ENCODE measurements around the gene IL15RA. TPM values are rescaled to one million over a fixed set of nuclear protein-coding genes. Genes with fewer than 3 reads are reported as not detected.

IL15RA gene
- total and polyA plus RNA-seq, 2 of the 8 experiments (the other 6 are each of a cell fraction or from before 2014, with no cell fraction given), result 1.3 to 1.4 TPM

- Histone ChIP-seq H3K79me2 (ENCODE audit: control insufficient read depth in 1 of 2, insufficient read depth in 2 of 2, low read length in 2 of 2) (no peaks in the 10 kb centered on the region), H3K4me3 (ENCODE audit: extremely low read depth in 1 of 4, insufficient read depth in 2 of 4, low read depth in 3 of 4, low read length in 4 of 4) (no peak overlapping the region), H3K18ac (ENCODE audit: extremely low read depth, low read length) (no peak overlapping the region), H2BK120ac (replicated peaks; ENCODE audit: low read depth, low read length) (no peak overlapping the region), H3K4me2 (ENCODE audit: insufficient read depth in 1 of 2, low read depth in 2 of 2, low read length in 2 of 2) (no peak overlapping the region), H3K14ac (ENCODE audit: insufficient read length) (no peak overlapping the region), H3K4ac (replicated peaks; ENCODE audit: insufficient read length, low read depth, low read length) (no peak overlapping the region), H3K9me3 (ENCODE audit: insufficient read depth in 2 of 2, low read depth in 1 of 2, low read length in 1 of 2) (no peaks in the 10 kb centered on the region), H2BK15ac (ENCODE audit: low read length) (no peak overlapping the region), H3K9ac (replicated peaks in 1 of 4; ENCODE audit: extremely low read depth in 1 of 4, low read depth in 3 of 4, low read length in 3 of 4) (no peak overlapping the region), H3K27me3 (replicated peaks in 1 of 4; ENCODE audit: control insufficient read depth in 3 of 4, extremely low read depth in 1 of 4, insufficient read depth in 3 of 4, low read length in 3 of 4) (peaks cover 3 to 13% (median 12%) of the 10 kb centered on the region in 4 experiments), H2AK5ac (ENCODE audit: low read depth, low read length) (no peak overlapping the region), H3K4me1 (replicated peaks in 1 of 4; ENCODE audit: control insufficient read depth in 3 of 4, insufficient read depth in 4 of 4, low read length in 3 of 4) (no peaks in the 10 kb centered on the region; a peak in 1 of 7 replicates), H3K79me1 (ENCODE audit: low read depth, low read length) (no peaks in the 10 kb centered on the region; the same call in 1 of the 2 replicates), H3K27ac (ENCODE audit: low read depth, low read length) (no peak overlapping the region), H4K20me1 (replicated peaks in 1 of 2; ENCODE audit: control insufficient read depth in 1 of 2, insufficient read depth in 2 of 2, low read length in 2 of 2) (peaks cover 0 to 2% of the 10 kb centered on the region in 2 experiments), H2BK20ac (ENCODE audit: low read length) (no peak overlapping the region), H2AFZ (ENCODE audit: low read length) (no peak overlapping the region), H3K23me2 (ENCODE audit: low read depth, low read length) (no peaks in the 10 kb centered on the region; the same call in 1 of the 2 replicates), H2BK12ac (ENCODE audit: low read depth, low read length) (no peak overlapping the region), H4K8ac (ENCODE audit: extremely low read depth, insufficient read depth, low read length) (no peak overlapping the region), H3K23ac (ENCODE audit: insufficient read length) (no peak overlapping the region), H4K91ac (replicated peaks; ENCODE audit: insufficient read length, low read length) (no peak overlapping the region), H2BK5ac (ENCODE audit: low read depth, low read length) (no peak overlapping the region), H3K36me3 (ENCODE audit: control insufficient read depth in 2 of 4, insufficient read depth in 4 of 4, low read length in 3 of 4) (no peaks in the 10 kb centered on the region), H4K5ac (ENCODE audit: insufficient read length, low read depth, low read length) (no peak overlapping the region), H3K56ac (replicated peaks; ENCODE audit: insufficient read length, low read depth, low read length) (no peak overlapping the region)
- ChIA-PET CTCF (ENCODE audit: partially characterized antibody) (interaction anchor here (0.7 to 1.6 kb wide), 3 partner anchors 11 to 146 kb away, joined by 3 to 7 read pairs (median 3); no protein-coding TSS in a partner anchor), POLR2A (ENCODE audit: partially characterized antibody) (no interaction called here)
- DNase-seq (ENCODE audit: low read depth in 1 of 2, low spot score in 2 of 2), result peak in 1 of 2 experiments; percentile 8
- no peak for FAIRE-seq
- no peak for TF ChIP-seq RXRA (IDR thresholded peaks at IDR 0.05; ENCODE audit: insufficient read depth, low read depth, low read length)
- TF ChIP-seq TBP (IDR thresholded peaks at IDR 0.05; ENCODE audit: low read depth, low read length), result no peak
- TF ChIP-seq EGR1 (IDR thresholded peaks at IDR 0.05; ENCODE audit: borderline replicate concordance, low read depth, low read length), result no peak
- TF ChIP-seq CEBPB (IDR thresholded peaks at IDR 0.05; ENCODE audit: low read depth, low read length), result no peak
- WGBS, 2 experiments (ENCODE audit: extremely low coverage in 1 of 2, insufficient coverage in 1 of 2, insufficient read length in 1 of 2, insufficient replicate concordance in 2 of 2, low coverage in 1 of 2, low lambda C conversion rate in 2 of 2, missing lambda C conversion rate in 1 of 2), result 87% methylated on average over 8 of the region's 8 CpGs; no CpG with 5 or more reads in 1 of the 2 experiments
These were observed 6.0 kb downstream of the IL15RA start for GRCh38 chr10:5971315-5971832.
